HG03439 (cell line): Measurements from ENCODE around the gene ARHGEF19.

Experiments
- ATAC-seq: cut with Tn5 transposase; IDR thresholded peaks from one replicate; pipeline ENCODE4 v1.9.1; 2021; ENCODE audit warnings: mild to moderate bottlenecking, moderate library complexity; ENCODE audit not compliant: unreplicated experiment

ARHGEF19 gene

DNA sequence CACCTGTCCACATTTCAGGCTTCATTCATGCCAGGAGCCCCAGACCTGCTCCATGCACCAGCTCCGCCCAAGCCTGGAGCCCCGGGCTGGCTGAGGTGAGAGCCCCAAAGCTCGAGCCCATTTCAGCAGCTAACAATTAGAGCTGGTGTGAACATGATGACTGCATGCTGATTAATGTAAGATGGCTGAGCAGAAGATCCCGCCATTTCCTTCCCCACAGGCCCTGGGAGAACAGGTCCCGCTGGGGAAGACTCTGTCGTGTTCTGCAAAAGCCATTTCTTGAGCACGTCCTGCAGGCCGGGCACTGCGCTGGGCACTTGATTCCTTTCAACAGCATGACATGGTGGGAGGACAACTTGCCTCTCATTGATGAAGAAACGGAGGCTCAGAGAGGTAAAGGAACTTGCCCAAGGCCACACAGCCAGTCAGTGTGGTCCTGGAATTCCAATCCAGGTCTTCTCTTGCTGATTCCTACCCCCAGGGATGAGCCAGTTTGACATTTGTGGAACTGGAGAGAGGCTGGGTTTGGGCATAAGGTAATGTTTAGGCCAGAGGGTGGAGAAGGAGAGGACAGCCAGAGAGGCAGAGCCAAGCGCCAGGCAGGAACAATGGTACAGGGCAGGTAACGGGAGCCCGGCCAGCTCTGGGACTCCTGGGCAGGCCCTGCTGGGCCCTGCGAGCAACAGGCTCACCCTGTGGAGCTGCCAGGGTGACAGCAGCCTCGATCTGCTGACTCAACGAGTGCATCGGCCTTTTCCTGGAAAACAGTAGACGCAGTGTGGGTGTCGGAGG, 28.5 kb downstream of the ARHGEF19 start:
- no peak for ATAC-seq

- no peak for ATAC-seq
Measured at GRCh38 chr1:16183179-16183578, 29.3 kb downstream of the ARHGEF19 start.

DNA sequence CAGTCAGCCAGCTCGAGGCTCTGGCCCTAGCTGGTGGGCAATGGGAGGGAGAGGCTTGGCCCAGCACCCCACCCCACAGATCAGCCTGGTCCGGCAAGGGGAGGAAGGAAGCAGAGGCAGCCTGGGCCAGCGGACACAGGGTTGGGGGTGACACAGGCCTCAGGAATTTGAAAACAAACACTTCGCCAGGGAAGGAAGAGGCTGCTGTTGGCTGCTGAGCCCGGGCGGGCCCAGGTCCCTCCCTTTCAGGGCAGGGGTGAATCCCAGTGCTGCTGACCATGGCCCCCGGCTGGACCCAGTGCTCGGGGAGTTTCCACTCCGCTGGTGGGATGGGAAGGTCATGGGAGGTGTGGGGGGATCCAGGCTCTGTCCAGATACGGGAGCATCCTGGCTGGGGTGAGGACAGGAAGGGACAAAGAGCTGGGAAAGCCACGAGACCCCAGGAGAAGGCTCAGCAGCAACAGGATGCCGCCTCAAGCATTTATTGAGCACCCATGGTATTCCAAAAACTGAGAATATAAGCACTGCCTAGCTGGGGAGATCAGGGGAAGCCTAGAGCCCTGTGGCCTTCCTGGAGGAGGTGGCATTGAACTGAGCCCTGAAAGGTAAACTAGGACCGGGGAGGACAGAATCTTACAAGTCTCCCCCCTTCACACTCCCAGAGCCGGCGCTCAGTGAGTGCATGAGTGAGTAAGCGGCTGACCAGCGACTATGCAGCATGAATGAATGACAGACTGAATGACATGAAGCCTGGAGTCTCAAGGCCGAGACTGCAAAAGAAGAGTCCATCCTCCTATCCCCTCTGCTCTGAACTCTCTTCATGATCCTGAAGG, 30.3 kb downstream of the ARHGEF19 start:
- no peak for ATAC-seq

GRCh38 chr1:16180291-16180824, 32.1 kb downstream of the ARHGEF19 start:
- ATAC-seq = no peak

DNA sequence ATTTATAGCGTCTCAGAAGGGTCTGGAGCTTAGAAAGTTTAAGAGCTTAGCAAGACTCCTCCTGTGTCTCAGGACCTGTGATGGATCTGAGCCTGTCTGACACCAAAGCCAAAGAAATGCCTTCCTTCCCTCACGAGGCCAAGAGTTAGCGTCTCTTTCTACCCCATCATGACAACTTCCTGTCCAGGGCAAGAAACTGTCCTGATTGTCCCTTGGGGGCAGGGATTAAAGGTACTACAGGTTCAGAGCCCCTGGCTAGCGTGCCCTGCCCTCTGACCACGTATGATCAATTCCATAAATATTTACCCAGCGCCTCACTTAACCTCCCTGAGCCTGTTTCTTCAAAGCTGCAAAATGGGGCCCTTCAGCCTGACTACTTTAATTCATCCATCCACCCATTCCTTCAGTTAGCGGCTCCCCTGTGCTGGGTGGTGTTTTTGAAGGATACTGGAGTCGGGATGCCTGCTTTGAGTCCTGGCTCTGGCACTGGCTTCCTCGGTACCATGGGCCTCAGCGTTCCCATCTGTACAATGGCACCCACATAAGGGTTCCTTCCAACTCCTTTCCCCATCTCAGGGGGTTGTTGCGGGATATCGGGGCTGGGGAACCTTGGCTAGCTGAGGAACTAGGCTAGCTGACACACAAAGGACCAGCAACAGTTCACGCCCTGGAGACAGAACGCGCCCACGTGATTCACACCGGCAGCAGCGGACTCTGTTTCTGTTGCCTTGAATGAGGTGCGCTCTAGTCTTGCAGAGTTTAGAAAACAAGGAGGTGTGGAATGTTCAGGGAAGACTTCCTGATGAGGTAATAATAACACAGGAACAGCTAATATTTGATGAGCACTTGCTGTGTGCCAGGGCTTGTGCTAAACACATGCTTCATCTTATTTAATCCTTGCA, 33.6 kb downstream of the ARHGEF19 start:
- no peak for ATAC-seq

- ATAC-seq = no peak
Measured at GRCh38 chr1:16177306-16177705, 35.1 kb downstream of the ARHGEF19 start.

DNA sequence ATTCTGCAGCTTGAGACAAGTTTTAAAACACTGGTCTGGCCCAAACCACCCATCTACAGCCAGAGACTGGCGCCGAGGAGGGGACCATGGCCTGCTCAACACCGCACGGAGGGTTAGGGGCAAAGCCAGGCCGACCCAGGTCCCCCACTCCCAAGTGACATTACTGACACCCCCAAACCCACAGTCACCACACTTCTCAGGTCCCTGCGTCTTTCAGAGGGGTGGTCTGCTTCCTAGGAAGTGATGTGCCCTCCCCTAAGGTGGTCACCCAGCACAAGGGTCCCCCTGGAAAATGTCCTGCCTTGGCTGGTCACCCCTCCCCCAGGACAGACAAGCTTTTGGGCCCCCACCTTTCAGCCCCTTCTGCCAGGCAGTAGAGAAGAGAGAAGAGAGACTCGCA, 35.8 kb downstream of the ARHGEF19 start:
- no peak for ATAC-seq

DNA sequence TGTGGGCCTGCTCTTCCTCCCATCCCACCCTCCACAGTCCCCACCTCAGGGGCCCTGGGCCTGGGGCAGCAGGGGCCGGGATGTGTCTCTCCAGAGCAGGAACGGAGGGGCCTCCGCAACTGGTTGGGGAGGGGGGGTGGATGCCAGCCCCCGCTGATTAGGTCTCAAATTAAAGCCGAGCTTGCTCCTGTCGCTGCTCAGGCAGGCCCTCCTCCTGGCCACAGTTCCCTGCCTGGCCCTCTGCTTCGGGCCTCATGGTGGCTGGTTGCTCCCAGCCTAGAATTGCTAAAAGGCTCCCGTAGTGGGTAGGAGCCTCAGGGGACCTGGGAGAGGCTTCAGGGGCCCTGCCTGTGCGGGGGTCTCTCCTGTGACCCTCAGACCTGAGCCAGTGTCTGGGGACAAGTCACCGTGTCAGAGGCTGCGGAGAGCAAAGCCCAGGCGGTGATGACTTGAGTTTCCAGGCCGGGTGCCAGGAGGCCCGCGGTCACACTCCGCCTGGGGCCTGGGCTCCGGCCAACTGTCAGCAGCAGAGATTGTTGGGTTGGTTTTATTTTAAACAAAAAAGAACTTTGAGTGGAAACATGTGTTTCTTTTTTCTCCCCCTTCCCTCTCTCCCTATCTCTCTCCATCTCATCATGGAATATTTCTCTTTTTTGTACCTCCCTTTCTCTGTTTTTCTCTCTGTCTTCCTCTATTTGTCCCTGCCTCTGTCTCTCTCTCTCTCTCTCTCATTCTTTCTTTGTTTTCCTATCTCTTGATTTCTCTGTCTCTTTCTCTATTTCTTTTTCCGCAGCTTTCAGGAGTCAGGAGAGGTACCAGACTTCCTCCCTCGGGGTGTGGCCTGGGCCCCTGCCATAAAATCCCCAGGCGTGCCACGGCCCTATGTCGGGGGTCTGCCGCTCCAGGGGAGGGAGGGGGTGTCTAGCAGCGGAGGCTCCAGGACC, 36.6 kb downstream of the ARHGEF19 start:
- no peak for ATAC-seq

GRCh38 chr1:16174886-16175598, 37.4 kb downstream of the ARHGEF19 start:
- no peak for ATAC-seq

DNA sequence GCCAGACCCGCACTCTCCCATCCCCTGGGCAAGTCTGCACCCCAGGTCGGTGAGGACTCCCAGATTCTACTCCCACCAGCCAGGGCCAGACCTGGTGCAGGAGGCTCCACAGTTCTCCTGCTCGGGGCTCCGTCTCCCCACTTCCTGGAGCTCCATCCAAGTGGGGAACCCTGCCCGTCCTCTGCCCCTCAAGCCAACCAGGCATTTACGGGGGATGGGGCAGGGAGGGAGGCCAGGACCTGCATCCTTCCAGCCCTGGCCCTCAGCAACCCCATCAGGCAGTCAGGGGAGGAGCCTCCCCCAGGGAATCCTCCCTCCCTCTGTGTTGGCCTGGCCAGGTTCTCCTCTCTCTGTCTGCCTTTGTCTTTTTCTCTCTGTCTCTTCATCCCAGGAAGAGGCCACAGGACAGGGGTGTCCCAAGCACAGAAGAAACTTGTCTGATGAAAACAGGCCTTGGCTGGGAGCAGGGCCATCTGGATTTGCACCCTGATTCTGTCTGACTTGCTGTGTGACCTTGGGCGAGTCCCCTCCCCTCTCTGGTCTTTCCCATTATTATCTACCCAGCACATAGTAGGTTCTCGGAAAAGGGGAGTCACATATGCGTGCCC, 38.1 kb downstream of the ARHGEF19 start:
- ATAC-seq = no peak

GRCh38 chr1:16173447-16174260, 38.8 kb downstream of the ARHGEF19 start:
- no peak for ATAC-seq

DNA sequence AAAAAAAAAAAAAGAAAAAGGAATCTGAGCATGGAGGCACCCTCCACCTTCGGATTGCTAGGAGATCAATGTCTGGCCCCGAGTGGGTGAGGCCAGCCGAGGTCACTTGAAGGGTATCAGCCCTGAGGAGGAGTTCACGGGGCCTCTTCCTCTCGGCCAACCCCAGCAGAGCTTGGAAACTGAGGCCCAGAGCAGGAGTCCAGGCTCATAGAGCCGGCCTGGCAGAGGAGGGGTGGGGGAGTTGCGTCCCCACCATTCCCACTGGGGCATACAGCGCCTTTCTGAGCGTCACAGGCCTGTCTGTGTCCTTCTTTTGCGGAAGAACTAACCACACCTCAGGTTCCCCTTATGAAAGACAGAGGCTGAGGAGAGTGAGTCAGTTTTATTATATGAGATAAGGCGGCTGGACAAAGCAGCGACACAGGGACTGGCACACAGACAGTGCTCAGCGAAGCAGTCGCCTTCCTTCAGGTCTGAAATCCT, 39.4 kb downstream of the ARHGEF19 start:
- no peak for ATAC-seq

GRCh38 chr1:16172218-16172830, 40.1 kb downstream of the ARHGEF19 start:
- ATAC-seq = no peak

DNA sequence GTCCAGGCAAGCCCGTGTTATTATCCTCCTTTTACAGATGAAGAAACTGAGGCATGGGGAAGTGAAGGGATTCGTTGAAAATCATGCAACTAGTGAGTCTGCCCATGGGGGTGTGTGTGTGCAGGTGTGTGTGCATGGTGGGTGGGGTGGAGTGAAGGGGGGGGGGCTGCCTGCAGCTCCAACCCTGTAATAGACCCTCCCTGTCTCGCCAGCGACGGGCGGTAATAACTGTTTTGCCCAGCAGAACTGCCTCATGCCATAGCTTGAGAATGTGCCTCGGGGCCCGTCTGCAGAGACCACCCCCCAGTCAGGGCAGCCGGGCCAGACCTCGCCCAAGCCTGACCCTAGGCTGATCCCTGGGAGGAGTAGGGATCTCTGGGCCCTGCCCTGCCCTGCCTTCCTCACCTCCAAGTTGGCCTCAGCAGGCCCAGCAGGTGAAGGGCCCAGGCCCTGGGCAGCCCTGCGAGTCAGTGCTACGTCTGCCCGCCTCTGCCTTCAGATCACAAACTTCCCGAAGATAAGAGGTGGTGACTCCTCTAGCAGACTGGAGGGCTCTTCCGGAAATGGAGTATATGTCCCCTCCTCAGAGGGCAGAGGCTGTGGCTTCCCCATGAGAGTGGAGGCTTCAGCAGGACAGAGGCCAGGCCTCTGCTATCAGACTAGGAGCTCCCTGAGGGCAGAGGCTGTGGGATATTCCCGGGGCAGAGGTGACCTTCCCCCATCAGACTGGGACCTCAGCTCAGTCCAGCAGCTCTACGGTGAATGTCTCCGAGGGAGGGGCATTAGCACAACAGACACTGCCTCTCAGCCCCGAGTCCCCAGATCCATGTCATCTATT, 40.9 kb downstream of the ARHGEF19 start:
- no peak for ATAC-seq

DNA sequence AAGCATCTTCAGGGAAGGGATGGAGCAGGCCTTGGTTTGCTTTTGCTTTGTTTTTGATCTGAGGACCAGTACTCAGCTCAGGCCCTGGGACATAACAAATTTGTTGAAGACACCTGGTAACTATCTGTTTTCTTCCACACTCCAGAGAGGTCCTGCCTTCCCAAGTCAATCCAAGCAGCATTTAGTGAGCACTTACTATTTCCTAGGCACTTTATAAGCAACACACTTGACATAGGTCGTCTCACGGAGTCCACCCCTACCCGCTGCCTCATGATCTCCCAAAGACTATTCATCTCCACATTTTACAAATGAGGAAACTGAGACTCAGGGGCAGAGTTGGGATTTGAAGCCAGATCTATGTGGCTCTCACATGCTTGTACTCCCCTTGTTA, 42.2 kb downstream of the ARHGEF19 start:
- ATAC-seq = no peak

DNA sequence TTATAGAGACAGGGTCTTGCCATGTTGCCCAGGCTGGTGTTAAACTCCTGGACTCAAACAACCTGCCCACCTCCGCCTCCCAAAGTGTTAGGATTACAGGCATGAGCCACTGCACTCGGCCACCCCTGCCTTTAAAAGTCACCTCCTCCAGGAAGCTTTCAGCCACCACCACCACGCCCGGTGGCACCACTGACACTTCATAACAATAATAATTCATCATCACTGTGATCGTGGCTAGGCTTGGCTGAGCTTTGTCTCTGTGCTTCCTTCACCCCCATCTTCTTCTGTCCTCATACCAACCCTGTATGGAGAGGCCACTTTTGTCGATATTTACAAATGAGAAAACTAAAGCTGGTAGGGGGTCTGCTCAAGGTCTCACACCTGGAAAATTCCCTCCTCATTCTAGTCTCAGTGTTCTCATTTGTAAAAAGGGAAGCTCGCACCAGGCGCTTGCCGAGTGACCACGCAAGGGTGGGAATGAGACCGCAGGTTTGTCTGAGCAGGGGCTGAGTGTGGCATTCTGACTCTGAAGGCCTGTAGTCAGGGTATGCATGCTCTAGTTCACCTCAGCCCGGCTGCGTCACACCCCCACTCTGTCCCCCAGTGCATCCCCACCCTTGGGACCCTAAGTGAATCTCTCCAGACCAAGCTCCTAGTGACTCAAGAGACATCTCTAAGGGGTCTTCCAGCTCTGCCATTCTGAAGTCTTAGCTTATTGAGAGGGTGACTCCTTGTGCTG, 43.7 kb downstream of the ARHGEF19 start:
- ATAC-seq = no peak
